OCI-LY1 (cell line): ENCODE measurements around the gene LRRC3B.

Experiments
- EZH2 ChIP-seq: fragments of 200-600 bp; sonication (generic), shearing (Covaris generic); IDR thresholded peaks from 2 replicates; pipeline ENCODE4 v1.8.0; 2017; ENCODE audit warnings: borderline replicate concordance, mixed run types, mild to moderate bottlenecking, antibody characterized with exemption, low read length, moderate library complexity, mixed read lengths
- TF ChIP-seq, protein P1 (sequence below): fragments of 200-600 bp; sonication (generic), shearing (Covaris generic); IDR thresholded peaks from 2 replicates; pipeline ENCODE4 v1.5.1; 2017; ENCODE audit warnings: mild to moderate bottlenecking, antibody characterized with exemption, low read length, moderate library complexity, mixed read lengths

DNA sequence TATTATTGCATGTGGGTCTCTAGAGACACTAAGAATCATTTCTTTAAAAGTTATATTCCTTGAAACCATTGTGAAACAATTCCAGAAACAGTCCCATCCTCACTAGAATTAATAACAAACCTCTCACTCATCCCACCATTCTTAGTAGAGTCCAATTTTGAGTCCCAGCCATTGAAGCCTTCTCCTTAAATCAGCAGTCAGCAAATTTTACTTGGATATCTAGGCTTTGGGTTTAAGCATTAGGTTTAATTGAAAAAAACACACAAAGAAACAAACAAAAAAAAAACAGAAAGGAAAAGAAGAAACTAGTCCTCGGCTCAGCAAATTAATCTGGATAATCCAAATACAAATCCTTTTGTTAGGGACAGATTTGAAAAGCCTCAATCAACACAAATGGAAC, 109.3 kb downstream of the LRRC3B start:
- TF ChIP-seq EZH2 = no peak
- TF ChIP-seq, protein P1, sequence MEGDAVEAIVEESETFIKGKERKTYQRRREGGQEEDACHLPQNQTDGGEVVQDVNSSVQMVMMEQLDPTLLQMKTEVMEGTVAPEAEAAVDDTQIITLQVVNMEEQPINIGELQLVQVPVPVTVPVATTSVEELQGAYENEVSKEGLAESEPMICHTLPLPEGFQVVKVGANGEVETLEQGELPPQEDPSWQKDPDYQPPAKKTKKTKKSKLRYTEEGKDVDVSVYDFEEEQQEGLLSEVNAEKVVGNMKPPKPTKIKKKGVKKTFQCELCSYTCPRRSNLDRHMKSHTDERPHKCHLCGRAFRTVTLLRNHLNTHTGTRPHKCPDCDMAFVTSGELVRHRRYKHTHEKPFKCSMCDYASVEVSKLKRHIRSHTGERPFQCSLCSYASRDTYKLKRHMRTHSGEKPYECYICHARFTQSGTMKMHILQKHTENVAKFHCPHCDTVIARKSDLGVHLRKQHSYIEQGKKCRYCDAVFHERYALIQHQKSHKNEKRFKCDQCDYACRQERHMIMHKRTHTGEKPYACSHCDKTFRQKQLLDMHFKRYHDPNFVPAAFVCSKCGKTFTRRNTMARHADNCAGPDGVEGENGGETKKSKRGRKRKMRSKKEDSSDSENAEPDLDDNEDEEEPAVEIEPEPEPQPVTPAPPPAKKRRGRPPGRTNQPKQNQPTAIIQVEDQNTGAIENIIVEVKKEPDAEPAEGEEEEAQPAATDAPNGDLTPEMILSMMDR = no peak
